Parathyroid adenoma (tissue), 2 donors: ENCODE results near the gene PSD4.

Source experiments
- H2AFZ ChIP-seq: fragments of 300-600 bp; sonication (generic); one replicate; pipeline ENCODE4 v1.7.0; 2017; ENCODE audit warnings: antibody characterized with exemption, mild to moderate bottlenecking
- H3K27ac ChIP-seq: fragments of 300-600 bp; sonication (generic); one replicate; pipeline ENCODE4 v1.7.0; 2017
- H3K27me3 ChIP-seq: fragments of 300-600 bp; sonication (generic); one replicate; pipeline ENCODE4 v1.7.0; 2017; ENCODE audit warnings: low read length; ENCODE audit not compliant: control insufficient read depth, insufficient read depth
- H3K36me3 ChIP-seq: fragments of 300-600 bp; sonication (generic); one replicate; pipeline ENCODE4 v1.7.0; 2017; ENCODE audit warnings: low read length; ENCODE audit not compliant: control insufficient read depth, insufficient read depth
- H3K4me1 ChIP-seq: fragments of 300-600 bp; sonication (generic); one replicate; pipeline ENCODE4 v1.7.0; 2017; ENCODE audit warnings: control low read depth
- H3K4me2 ChIP-seq: fragments of 300-600 bp; sonication (generic); one replicate; pipeline ENCODE4 v1.7.0; 2017; ENCODE audit warnings: low read length
- H3K4me3 ChIP-seq: fragments of 300-600 bp; sonication (generic); one replicate; pipeline ENCODE4 v1.7.0; 2017; ENCODE audit warnings: low read depth, low read length
- H3K79me2 ChIP-seq: fragments of 300-600 bp; sonication (generic); one replicate; pipeline ENCODE4 v1.7.0; 2017; ENCODE audit warnings: control low read depth
- H3K9ac ChIP-seq: fragments of 300-600 bp; sonication (generic); one replicate; pipeline ENCODE4 v1.7.0; 2017; ENCODE audit warnings: mild to moderate bottlenecking
- H3K9me3 ChIP-seq: fragments of 300-600 bp; sonication (generic); one replicate; pipeline ENCODE4 v1.7.0; 2017; ENCODE audit warnings: low read length; ENCODE audit not compliant: control insufficient read depth
- TF ChIP-seq, protein P1 (sequence below): fragments of 300-600 bp; sonication (generic); IDR thresholded peaks from one replicate; pipeline ENCODE4 v1.7.0; 2017; ENCODE audit warnings: antibody characterized with exemption, mild to moderate bottlenecking
- donor health status: primary hyperparathyroidism.

The PSD4 gene

DNA sequence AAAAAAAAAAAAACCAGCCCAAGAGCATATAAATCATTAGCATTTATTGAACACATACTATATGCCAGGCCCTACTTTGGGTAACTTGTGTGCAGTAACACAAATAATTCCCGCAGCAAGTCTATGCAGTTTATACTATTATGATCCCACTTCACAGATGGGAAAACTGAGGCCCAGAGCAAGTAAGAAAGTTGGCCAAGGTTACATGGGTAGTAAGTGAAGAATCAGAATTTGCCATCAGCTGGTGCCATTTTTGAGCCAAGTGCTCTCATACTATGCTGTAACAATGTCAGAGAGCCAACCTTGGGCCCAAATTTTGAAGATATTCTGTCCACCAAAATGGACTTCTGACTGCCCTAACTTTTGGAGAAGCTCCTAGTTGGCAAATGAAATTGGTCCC lies 13.5 kb upstream of the PSD4 start:
- no peak overlapping the region for H3K27ac ChIP-seq
- TF ChIP-seq, protein P1, sequence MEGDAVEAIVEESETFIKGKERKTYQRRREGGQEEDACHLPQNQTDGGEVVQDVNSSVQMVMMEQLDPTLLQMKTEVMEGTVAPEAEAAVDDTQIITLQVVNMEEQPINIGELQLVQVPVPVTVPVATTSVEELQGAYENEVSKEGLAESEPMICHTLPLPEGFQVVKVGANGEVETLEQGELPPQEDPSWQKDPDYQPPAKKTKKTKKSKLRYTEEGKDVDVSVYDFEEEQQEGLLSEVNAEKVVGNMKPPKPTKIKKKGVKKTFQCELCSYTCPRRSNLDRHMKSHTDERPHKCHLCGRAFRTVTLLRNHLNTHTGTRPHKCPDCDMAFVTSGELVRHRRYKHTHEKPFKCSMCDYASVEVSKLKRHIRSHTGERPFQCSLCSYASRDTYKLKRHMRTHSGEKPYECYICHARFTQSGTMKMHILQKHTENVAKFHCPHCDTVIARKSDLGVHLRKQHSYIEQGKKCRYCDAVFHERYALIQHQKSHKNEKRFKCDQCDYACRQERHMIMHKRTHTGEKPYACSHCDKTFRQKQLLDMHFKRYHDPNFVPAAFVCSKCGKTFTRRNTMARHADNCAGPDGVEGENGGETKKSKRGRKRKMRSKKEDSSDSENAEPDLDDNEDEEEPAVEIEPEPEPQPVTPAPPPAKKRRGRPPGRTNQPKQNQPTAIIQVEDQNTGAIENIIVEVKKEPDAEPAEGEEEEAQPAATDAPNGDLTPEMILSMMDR, result no peak
- H3K9ac ChIP-seq, result no peak overlapping the region
- H3K79me2 ChIP-seq, result no peaks in the 10 kb centered on the region
- H3K4me2 ChIP-seq, result no peak overlapping the region
- no peak overlapping the region for H2AFZ ChIP-seq
- no peaks in the 10 kb centered on the region for H3K36me3 ChIP-seq
- H3K4me1 ChIP-seq, result peaks cover 9% of the 10 kb centered on the region
- no peaks in the 10 kb centered on the region for H3K9me3 ChIP-seq
- H3K4me3 ChIP-seq, result no peak overlapping the region
- H3K27me3 ChIP-seq, result no peaks in the 10 kb centered on the region

GRCh38 chr2:113160962-113161361 lies 12.8 kb upstream of the PSD4 start:
- Histone ChIP-seq H3K4me3 (no peak overlapping the region), H3K79me2 (no peaks in the 10 kb centered on the region), H3K9ac (no peak overlapping the region), H3K36me3 (no peaks in the 10 kb centered on the region), H2AFZ (no peak overlapping the region), H3K4me2 (no peak overlapping the region), H3K4me1 (peaks cover 9% of the 10 kb centered on the region), H3K27ac (no peak overlapping the region), H3K27me3 (no peaks in the 10 kb centered on the region), H3K9me3 (no peaks in the 10 kb centered on the region)
- TF ChIP-seq, protein P1, result no peak

- no peaks in the 10 kb centered on the region for H3K36me3 ChIP-seq
- peaks cover 13% of the 10 kb centered on the region for H3K4me1 ChIP-seq
- H3K79me2 ChIP-seq, result no peaks in the 10 kb centered on the region
- TF ChIP-seq, protein P1, result no peak
- no peak overlapping the region for H3K27ac ChIP-seq
- H3K27me3 ChIP-seq, result no peaks in the 10 kb centered on the region
- H3K4me2 ChIP-seq, result no peak overlapping the region
- H3K9me3 ChIP-seq, result no peaks in the 10 kb centered on the region
- H3K4me3 ChIP-seq, result no peak overlapping the region
- H2AFZ ChIP-seq, result no peak overlapping the region
- H3K9ac ChIP-seq, result no peak overlapping the region
Observed at GRCh38 chr2:113162173-113162572, 11.6 kb upstream of the PSD4 start.

- Histone ChIP-seq H3K79me2 (no peaks in the 10 kb centered on the region), H3K9ac (no peak overlapping the region), H3K27ac (no peak overlapping the region), H3K27me3 (no peaks in the 10 kb centered on the region), H3K4me1 (peaks cover 16% of the 10 kb centered on the region), H2AFZ (no peak overlapping the region), H3K36me3 (no peaks in the 10 kb centered on the region), H3K4me2 (no peak overlapping the region), H3K9me3 (no peaks in the 10 kb centered on the region), H3K4me3 (no peak overlapping the region)
- TF ChIP-seq, protein P1, result no peak
Observed at GRCh38 chr2:113162869-113163268, 10.9 kb upstream of the PSD4 start.

DNA sequence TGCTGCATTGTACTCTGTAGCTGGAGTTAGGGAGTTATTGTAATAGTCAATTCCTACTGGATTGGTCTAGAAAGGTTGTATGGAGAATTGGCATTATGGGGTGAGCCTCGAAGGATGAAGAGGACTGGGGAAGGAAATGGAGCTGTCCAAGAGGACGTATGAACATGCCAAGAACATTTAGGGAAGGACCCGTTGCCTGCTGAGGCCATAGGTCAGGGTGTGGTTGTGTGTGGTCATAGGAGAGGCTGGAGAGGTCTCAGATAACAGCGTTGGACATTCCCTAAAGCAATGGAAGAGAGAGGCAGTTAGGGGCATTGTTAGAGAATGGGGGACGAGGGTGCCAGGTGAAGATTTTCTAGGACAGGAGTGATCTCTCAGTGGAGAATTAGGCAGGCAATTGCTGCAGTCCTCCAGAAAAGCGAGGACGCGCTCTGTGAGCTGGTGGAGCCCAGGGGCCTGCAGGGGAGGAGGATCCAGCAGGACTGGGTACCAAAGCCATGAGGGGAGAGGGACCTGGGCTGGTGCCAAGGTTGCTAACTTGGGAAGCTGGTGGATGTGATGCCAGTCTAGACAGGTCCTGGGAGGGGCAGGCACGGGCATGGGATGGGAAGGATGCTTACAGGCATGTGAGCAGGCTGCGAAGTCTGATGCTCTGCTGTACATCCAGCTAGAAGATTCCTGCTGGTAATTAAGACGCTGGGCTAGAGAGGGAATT lies 9.4 kb upstream of the PSD4 start:
- Histone ChIP-seq H3K4me1 (peaks cover 9% of the 10 kb centered on the region), H3K4me2 (no peak overlapping the region), H3K9ac (no peak overlapping the region), H3K79me2 (no peaks in the 10 kb centered on the region), H3K36me3 (no peaks in the 10 kb centered on the region), H3K27me3 (no peaks in the 10 kb centered on the region), H3K27ac (no peak overlapping the region), H3K9me3 (no peaks in the 10 kb centered on the region), H3K4me3 (no peak overlapping the region), H2AFZ (no peak overlapping the region)
- TF ChIP-seq, protein P1, result no peak
